Sigmoid colon (tissue), 7 donors: ENCODE measurements around the gene DNAH14. TPM values are rescaled to one million over a fixed set of nuclear protein-coding genes. Genes with fewer than 3 reads are reported as not detected.
"Not testable (repeated sequence)": the region's sequence is repeated elsewhere in the genome, so short reads cannot be mapped to it uniquely, and the experiment has no call there.

Source experiments
- DNase-seq: peaks from one replicate; pipeline ENCODE4 v3.0.0-alpha.2; 2019
- H3K27ac ChIP-seq, 4 donors: fragments of 200-600 bp; sonication (generic); one replicate each; pipeline ENCODE4 v1.5.1; 2016 to 2019; ENCODE audit warnings: mild to moderate bottlenecking in 1 of 4
- H3K27me3 ChIP-seq, 3 donors: fragments of 200-600 bp; sonication (generic); one replicate each; pipeline ENCODE4 v1.5.1; 2019; ENCODE audit warnings: mild to moderate bottlenecking in 1 of 3
- H3K36me3 ChIP-seq, 4 donors: fragments of 200-600 bp; sonication (generic); one replicate each; pipeline ENCODE4 v1.5.1; 2016 to 2019
- H3K4me1 ChIP-seq, 4 donors: fragments of 200-600 bp; sonication (generic); one replicate each; pipeline ENCODE4 v1.5.1; 2017 to 2019
- H3K4me3 ChIP-seq, 4 donors: fragments of 200-600 bp; sonication (generic); one replicate each; pipeline ENCODE4 v1.5.1; 2017 to 2019; ENCODE audit warnings: mild to moderate bottlenecking in 2 of 4, moderate library complexity in 1 of 4
- H3K9me3 ChIP-seq, 4 donors: fragments of 200-600 bp in 3 of 4; sonication (generic) in 3 of 4; one replicate each; pipeline versions ENCODE4 v1.5.1 to v1.6.1; 2013 to 2019
- CTCF ChIP-seq, 4 experiments: fragments of 450-650 bp in 3 of 4; fragments of 200-600 bp in 1 of 4; IDR thresholded peaks; one replicate each; pipeline ENCODE4 v1.5.1; 2016 to 2019; ENCODE audit warnings: antibody characterized with exemption in 4 of 4, mild to moderate bottlenecking in 3 of 4, moderate library complexity in 2 of 4
- EP300 ChIP-seq, 4 donors: sonication (generic); formaldehyde crosslinking; IDR thresholded peaks; one replicate each; pipeline ENCODE4 v1.6.1; 2017; ENCODE audit warnings: antibody characterized with exemption in 4 of 4
- POLR2A ChIP-seq, 2 donors: fragments of 450-650 bp; IDR thresholded peaks; one replicate each; pipeline ENCODE4 v1.6.1; 2016; ENCODE audit warnings: antibody characterized with exemption in 2 of 2, mild to moderate bottlenecking in 2 of 2, moderate library complexity in 2 of 2
- POLR2AphosphoS5 ChIP-seq, 4 donors: sonication (generic); formaldehyde crosslinking; IDR thresholded peaks; one replicate each; pipeline ENCODE4 v1.6.1; 2017; ENCODE audit warnings: antibody characterized with exemption in 4 of 4
- WGBS, 2 donors: extraction: QIAGEN DNeasy Blood & Tissue Kit; methylation state at CpG; one replicate each; pipeline ENCODE4 v1.1.7; 2013; 5-methylcytosine and 5-hydroxymethylcytosine counted together
- intact Hi-C: fragments of 100-400 bp; cut with DNase I; formaldehyde crosslinking; loops from one replicate; pipeline ENCODE4 v1.15.1; 2023
- polyA plus RNA-seq, 3 donors: library from polyadenylated mRNA; stranded (reverse); fragments of 200-250 nt; gene quantifications; one replicate each; pipeline ENCODE4 v1.2.3, GENCODE V29; 2013
- total RNA-seq, 4 donors: library from RNA; depleted of rRNA; stranded (reverse); fragments of >200 nt; gene quantifications; one replicate each; pipeline ENCODE4 v1.1.0, GENCODE V29; 2016
- donor health status: healthy with polysubstance abuse.
- donor health status: Bipolar disorder and iron deficiency.
- donor health status: healthy.

The DNAH14 gene
- total and polyA plus RNA-seq, 7 donors: 2.4 to 9.7 (median 3.3) TPM

- TF ChIP-seq EP300 (IDR thresholded peaks at IDR 0.05) (no peak), POLR2A (IDR thresholded peaks at IDR 0.05) (no peak), POLR2AphosphoS5 (IDR thresholded peaks at IDR 0.05) (no peak), CTCF (IDR thresholded peaks at IDR 0.05) (no peak)
- 87 to 88% methylated on average over 2 of the region's 2 CpGs for WGBS, 2 donors
- DNase-seq: no peak
- intact Hi-C loops: no loop called here
- H3K4me3 ChIP-seq: no peak overlapping the region
- no peak overlapping the region for H3K27ac ChIP-seq
- H3K36me3 ChIP-seq: no peaks in the 10 kb centered on the region
- H3K27me3 ChIP-seq: no peaks in the 10 kb centered on the region
- H3K9me3 ChIP-seq: no peaks in the 10 kb centered on the region
- peaks cover 0 to 15% (median 14%) of the 10 kb centered on the region in 4 donors for H3K4me1 ChIP-seq
Measured at GRCh38 chr1:224883091-224883490, 46.4 kb upstream of the DNAH14 start.

GRCh38 chr1:224884361-224884801, 45.1 kb upstream of the DNAH14 start:
- Histone ChIP-seq H3K36me3 (no peaks in the 10 kb centered on the region), H3K4me3 (no peak overlapping the region), H3K4me1 (peaks cover 0 to 15% (median 14%) of the 10 kb centered on the region in 4 donors), H3K9me3 (no peaks in the 10 kb centered on the region), H3K27me3 (no peaks in the 10 kb centered on the region), H3K27ac (peak overlapping the region in 1 of 4 donors; percentile 27)
- no peak for DNase-seq
- 9 to 43% methylated on average over 1 of the region's 1 CpG for WGBS, 2 donors
- peak in 3 of 4 donors; percentile 5 to 61 (median 48) for TF ChIP-seq POLR2AphosphoS5 (IDR thresholded peaks at IDR 0.05)
- TF ChIP-seq POLR2A (IDR thresholded peaks at IDR 0.05): no peak
- intact Hi-C loops: no loop called here

- DNase-seq, H3K36me3 ChIP-seq, H3K9me3 ChIP-seq, intact Hi-C loops, H3K27me3 ChIP-seq, H3K4me3 ChIP-seq, H3K27ac ChIP-seq: not testable (repeated sequence)
- WGBS, 2 donors: 89 to 94% methylated on average over 2 of the region's 2 CpGs
- H3K4me1 ChIP-seq: peaks cover 0 to 15% (median 14%) of the 10 kb centered on the region in 4 donors
Measured at GRCh38 chr1:224885376-224885775, 44.1 kb upstream of the DNAH14 start.

GRCh38 chr1:224894915-224895314, 34.6 kb upstream of the DNAH14 start:
- no peak for DNase-seq
- intact Hi-C loops: no loop called here
- Histone ChIP-seq H3K4me1 (peaks cover 0 to 12% (median 1%) of the 10 kb centered on the region in 4 donors), H3K36me3 (no peaks in the 10 kb centered on the region), H3K4me3 (no peak overlapping the region), H3K27ac (no peak overlapping the region), H3K9me3 (peaks cover 0 to 5% (median 0%) of the 10 kb centered on the region in 4 donors), H3K27me3 (no peaks in the 10 kb centered on the region)
- peak in 1 of 4 experiments; percentile 9 for TF ChIP-seq CTCF (IDR thresholded peaks at IDR 0.05)
- TF ChIP-seq POLR2AphosphoS5 (IDR thresholded peaks at IDR 0.05): no peak
- WGBS, 2 donors: 25 to 28% methylated on average over 3 of the region's 3 CpGs

GRCh38 chr1:224896130-224896781, 33.2 kb upstream of the DNAH14 start:
- Histone ChIP-seq H3K4me1 (peaks cover 0 to 12% (median 1%) of the 10 kb centered on the region in 4 donors), H3K36me3 (no peaks in the 10 kb centered on the region), H3K27me3 (no peaks in the 10 kb centered on the region), H3K27ac (no peak overlapping the region), H3K4me3 (no peak overlapping the region), H3K9me3 (peaks cover 0 to 5% (median 0%) of the 10 kb centered on the region in 4 donors)
- TF ChIP-seq POLR2A (IDR thresholded peaks at IDR 0.05): no peak
- TF ChIP-seq EP300 (IDR thresholded peaks at IDR 0.05): no peak
- TF ChIP-seq CTCF (IDR thresholded peaks at IDR 0.05): no peak
- TF ChIP-seq POLR2AphosphoS5 (IDR thresholded peaks at IDR 0.05): no peak
- intact Hi-C loops: no loop called here
- 85 to 87% methylated on average over 5 of the region's 5 CpGs for WGBS, 2 donors
- no peak for DNase-seq
